GM23338 (cell line): ENCODE measurements around the gene RAB4A.

Experiments
- CREB1 ChIP-seq: fragments of 250-450 bp; sonication (Bioruptor Pico); IDR thresholded peaks from 2 replicates; pipeline ENCODE4 v1.5.0; 2020; ENCODE audit warnings: low read depth, mild to moderate bottlenecking, moderate library complexity
- CTCF ChIP-seq, 2 experiments: fragments of 200-600 bp in 1 of 2; sonication (generic) in 1 of 2; conservative IDR thresholded peaks; 2 replicates each; pipeline versions ENCODE4 v1.5.1 to v1.6.1; 2016 to 2017; ENCODE audit warnings: antibody characterized with exemption in 2 of 2, low read depth in 2 of 2, mild to moderate bottlenecking in 2 of 2, moderate library complexity in 1 of 2
- EZH2 ChIP-seq: fragments of 200-600 bp; sonication (generic); IDR thresholded peaks from one replicate; pipeline ENCODE4 v1.8.0; 2017; ENCODE audit warnings: antibody characterized with exemption, mild to moderate bottlenecking, low read depth; ENCODE audit not compliant: unreplicated experiment
- TF ChIP-seq, protein P1 (sequence below): IDR thresholded peaks from one replicate; pipeline ENCODE4 v1.6.1; 2018; ENCODE audit warnings: antibody characterized with exemption; ENCODE audit not compliant: unreplicated experiment

- TF ChIP-seq CREB1, result no peak
- TF ChIP-seq CTCF (conservative IDR thresholded peaks at IDR 0.05; ENCODE audit: low read depth in 2 of 2), result no peak
- TF ChIP-seq EZH2, result no peak
- TF ChIP-seq, protein P1, sequence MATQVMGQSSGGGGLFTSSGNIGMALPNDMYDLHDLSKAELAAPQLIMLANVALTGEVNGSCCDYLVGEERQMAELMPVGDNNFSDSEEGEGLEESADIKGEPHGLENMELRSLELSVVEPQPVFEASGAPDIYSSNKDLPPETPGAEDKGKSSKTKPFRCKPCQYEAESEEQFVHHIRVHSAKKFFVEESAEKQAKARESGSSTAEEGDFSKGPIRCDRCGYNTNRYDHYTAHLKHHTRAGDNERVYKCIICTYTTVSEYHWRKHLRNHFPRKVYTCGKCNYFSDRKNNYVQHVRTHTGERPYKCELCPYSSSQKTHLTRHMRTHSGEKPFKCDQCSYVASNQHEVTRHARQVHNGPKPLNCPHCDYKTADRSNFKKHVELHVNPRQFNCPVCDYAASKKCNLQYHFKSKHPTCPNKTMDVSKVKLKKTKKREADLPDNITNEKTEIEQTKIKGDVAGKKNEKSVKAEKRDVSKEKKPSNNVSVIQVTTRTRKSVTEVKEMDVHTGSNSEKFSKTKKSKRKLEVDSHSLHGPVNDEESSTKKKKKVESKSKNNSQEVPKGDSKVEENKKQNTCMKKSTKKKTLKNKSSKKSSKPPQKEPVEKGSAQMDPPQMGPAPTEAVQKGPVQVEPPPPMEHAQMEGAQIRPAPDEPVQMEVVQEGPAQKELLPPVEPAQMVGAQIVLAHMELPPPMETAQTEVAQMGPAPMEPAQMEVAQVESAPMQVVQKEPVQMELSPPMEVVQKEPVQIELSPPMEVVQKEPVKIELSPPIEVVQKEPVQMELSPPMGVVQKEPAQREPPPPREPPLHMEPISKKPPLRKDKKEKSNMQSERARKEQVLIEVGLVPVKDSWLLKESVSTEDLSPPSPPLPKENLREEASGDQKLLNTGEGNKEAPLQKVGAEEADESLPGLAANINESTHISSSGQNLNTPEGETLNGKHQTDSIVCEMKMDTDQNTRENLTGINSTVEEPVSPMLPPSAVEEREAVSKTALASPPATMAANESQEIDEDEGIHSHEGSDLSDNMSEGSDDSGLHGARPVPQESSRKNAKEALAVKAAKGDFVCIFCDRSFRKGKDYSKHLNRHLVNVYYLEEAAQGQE, result no peak
Observed at GRCh38 chr1:229237320-229237719, 33.6 kb upstream of the RAB4A start.
